Neuronal stem cell (in vitro differentiated cells): Measurements from ENCODE around the gene FBXW11.

ENCODE experiments used
- DNase-seq: peaks from one replicate; pipeline ENCODE4 v3.0.0-alpha.2; 2013; ENCODE audit warnings: low spot score
- H2AFZ ChIP-seq: one replicate; pipeline ENCODE4 v1.6.1; 2013; ENCODE audit warnings: mild to moderate bottlenecking, low read length, inconsistent platforms
- H2AK5ac ChIP-seq: 2 replicates; pipeline ENCODE4 v1.6.1; 2013; ENCODE audit warnings: low read depth, mild to moderate bottlenecking, inconsistent platforms, low read length, moderate library complexity, mixed read lengths
- H2BK120ac ChIP-seq: 2 replicates; pipeline ENCODE4 v1.6.1; 2013; ENCODE audit warnings: low read depth, mild to moderate bottlenecking, inconsistent platforms, low read length, moderate library complexity, mixed read lengths
- H2BK12ac ChIP-seq: one replicate; pipeline ENCODE4 v1.6.1; 2013; ENCODE audit warnings: low read length, inconsistent platforms
- H2BK15ac ChIP-seq: 2 replicates; pipeline ENCODE4 v1.6.1; 2013; ENCODE audit warnings: mild to moderate bottlenecking, low read length, inconsistent platforms, mixed read lengths
- H2BK5ac ChIP-seq: one replicate; pipeline ENCODE4 v1.6.1; 2013; ENCODE audit warnings: inconsistent platforms, mild to moderate bottlenecking, low read length, moderate library complexity
- H3K14ac ChIP-seq: one replicate; pipeline ENCODE4 v1.6.1; 2013; ENCODE audit warnings: low read length, inconsistent platforms
- H3K18ac ChIP-seq: 2 replicates; pipeline ENCODE4 v1.6.1; 2013; ENCODE audit warnings: low read length, inconsistent platforms
- H3K23ac ChIP-seq: 2 replicates; pipeline ENCODE4 v1.6.1; 2013; ENCODE audit warnings: low read depth, mild to moderate bottlenecking, mixed read lengths, low read length, inconsistent platforms; ENCODE audit not compliant: poor library complexity
- H3K27ac ChIP-seq: replicated peaks from 3 replicates; pipeline ENCODE4 v1.5.1; 2013; ENCODE audit warnings: low read length, inconsistent platforms
- H3K27me3 ChIP-seq, 3 experiments: 2 replicates each; pipeline ENCODE4 v1.6.1; 2013; ENCODE audit warnings: low read length in 3 of 3, mild to moderate bottlenecking in 2 of 3, inconsistent platforms in 1 of 3, low read depth in 1 of 3, mixed read lengths in 1 of 3, moderate library complexity in 1 of 3; ENCODE audit not compliant: control insufficient read depth in 3 of 3, insufficient read depth in 3 of 3
- H3K36me3 ChIP-seq, 2 donors: replicated peaks in 1 of 2; 2 replicates each; pipeline ENCODE4 v1.6.1; 2013; ENCODE audit warnings: low read length in 2 of 2; ENCODE audit not compliant: control insufficient read depth in 2 of 2, insufficient read depth in 2 of 2
- H3K4ac ChIP-seq: 2 replicates; pipeline ENCODE4 v1.6.1; 2013; ENCODE audit warnings: inconsistent platforms, mild to moderate bottlenecking, low read length, moderate library complexity
- H3K4me1 ChIP-seq, 2 donors: 1 replicate in 1 of 2; 2 replicates in 1 of 2; pipeline ENCODE4 v1.6.1; 2013; ENCODE audit warnings: low read length in 2 of 2, low read depth in 1 of 2; ENCODE audit not compliant: control insufficient read depth in 2 of 2, insufficient read depth in 1 of 2
- H3K4me2 ChIP-seq: one replicate; pipeline ENCODE4 v1.6.1; 2013; ENCODE audit warnings: mild to moderate bottlenecking, low read length, inconsistent platforms; ENCODE audit not compliant: insufficient read depth, poor library complexity, severe bottlenecking
- H3K4me3 ChIP-seq, 2 donors: 2 replicates each; pipeline ENCODE4 v1.5.1; 2013; ENCODE audit warnings: low read length in 2 of 2, mild to moderate bottlenecking in 2 of 2, inconsistent platforms in 1 of 2, moderate library complexity in 1 of 2
- H3K79me1 ChIP-seq: one replicate; pipeline ENCODE4 v1.6.1; 2013; ENCODE audit warnings: low read depth, mild to moderate bottlenecking, inconsistent platforms, low read length, moderate library complexity
- H3K9ac ChIP-seq: one replicate; pipeline ENCODE4 v1.6.1; 2013; ENCODE audit warnings: mild to moderate bottlenecking, low read depth, low read length, inconsistent platforms; ENCODE audit not compliant: poor library complexity
- H3K9me3 ChIP-seq, 2 donors: replicated peaks in 1 of 2; 2 replicates each; pipeline versions ENCODE3 to v1.6.1; 2013; ENCODE audit warnings: low read length in 2 of 2, mild to moderate bottlenecking in 2 of 2, inconsistent platforms in 1 of 2, low read depth in 1 of 2, mixed read lengths in 1 of 2, moderate library complexity in 1 of 2; ENCODE audit not compliant: control insufficient read depth in 2 of 2, insufficient read depth in 1 of 2
- H4K8ac ChIP-seq: one replicate; pipeline ENCODE4 v1.6.1; 2013; ENCODE audit warnings: low read depth, mild to moderate bottlenecking, inconsistent platforms, low read length, moderate library complexity
- H4K91ac ChIP-seq: one replicate; pipeline ENCODE4 v1.6.1; 2013; ENCODE audit warnings: low read length, low read depth, mild to moderate bottlenecking, inconsistent platforms; ENCODE audit not compliant: poor library complexity
- WGBS, 2 donors: extraction: QIAGEN DNeasy Blood & Tissue Kit; methylation state at CpG; one replicate each; pipeline ENCODE4 v1.1.7; 2013; ENCODE audit warnings: missing lambda C conversion rate in 2 of 2, mixed read lengths in 1 of 2; ENCODE audit not compliant: insufficient read length in 2 of 2, insufficient replicate concordance in 1 of 2; ENCODE audit errors: extremely low coverage in 2 of 2; 5-methylcytosine and 5-hydroxymethylcytosine counted together

Gene FBXW11

GRCh38 chr5:171898879-171899278 lies 107.6 kb downstream of the FBXW11 start:
- Histone ChIP-seq H2AFZ (no peak overlapping the region), H3K18ac (no peak overlapping the region), H3K79me1 (peaks cover 2% of the 10 kb centered on the region), H3K27ac (no peak overlapping the region), H4K91ac (no peak overlapping the region), H3K27me3 (no peaks in the 10 kb centered on the region), H3K36me3 (peaks cover 1 to 57% of the 10 kb centered on the region in 2 donors), H3K9ac (no peak overlapping the region), H3K4me2 (no peak overlapping the region), H3K14ac (no peak overlapping the region), H3K9me3 (peaks cover 0 to 2% of the 10 kb centered on the region in 2 donors), H3K4me1 (peaks cover 0 to 1% of the 10 kb centered on the region in 2 donors), H3K23ac (no peak overlapping the region), H4K8ac (no peak overlapping the region), H2BK120ac (no peak overlapping the region), H2AK5ac (no peak overlapping the region), H2BK5ac (no peak overlapping the region), H3K4ac (no peak overlapping the region), H2BK15ac (no peak overlapping the region), H2BK12ac (no peak overlapping the region), H3K4me3 (no peak overlapping the region)
- WGBS, 2 donors = no CpG with 5 or more reads among the region's 1 CpG
- DNase-seq = no peak

GRCh38 chr5:171898386-171898785 lies 108.1 kb downstream of the FBXW11 start:
- Histone ChIP-seq H2BK5ac (no peak overlapping the region), H3K9me3 (peaks cover 0 to 2% of the 10 kb centered on the region in 2 donors), H2BK12ac (no peak overlapping the region), H3K4ac (no peak overlapping the region), H2BK15ac (no peak overlapping the region), H3K27me3 (no peaks in the 10 kb centered on the region), H2AFZ (no peak overlapping the region), H3K36me3 (peaks cover 2 to 62% of the 10 kb centered on the region in 2 donors), H3K4me1 (peaks cover 0 to 1% of the 10 kb centered on the region in 2 donors), H2AK5ac (no peak overlapping the region), H3K23ac (no peak overlapping the region), H2BK120ac (no peak overlapping the region), H3K4me2 (no peak overlapping the region), H3K27ac (no peak overlapping the region), H4K8ac (no peak overlapping the region), H3K9ac (no peak overlapping the region), H3K79me1 (peaks cover 2% of the 10 kb centered on the region), H3K18ac (no peak overlapping the region), H3K14ac (no peak overlapping the region), H3K4me3 (no peak overlapping the region), H4K91ac (no peak overlapping the region)
- no peak for DNase-seq
- no CpG with 5 or more reads among the region's 4 CpGs for WGBS, 2 donors

GRCh38 chr5:171897231-171897630 lies 109.2 kb downstream of the FBXW11 start:
- Histone ChIP-seq H2BK15ac (no peak overlapping the region), H3K79me1 (peaks cover 2% of the 10 kb centered on the region), H2BK12ac (no peak overlapping the region), H3K27me3 (no peaks in the 10 kb centered on the region), H3K27ac (no peak overlapping the region), H2AK5ac (no peak overlapping the region), H4K8ac (no peak overlapping the region), H3K9ac (no peak overlapping the region), H3K4me3 (no peak overlapping the region), H3K4me1 (peaks cover 0 to 1% of the 10 kb centered on the region in 2 donors), H4K91ac (no peak overlapping the region), H2AFZ (no peak overlapping the region), H3K4me2 (no peak overlapping the region), H3K18ac (no peak overlapping the region), H3K23ac (no peak overlapping the region), H3K4ac (no peak overlapping the region), H3K14ac (no peak overlapping the region), H3K9me3 (peaks cover 0 to 2% of the 10 kb centered on the region in 2 donors), H2BK5ac (no peak overlapping the region), H3K36me3 (peaks cover 2 to 66% of the 10 kb centered on the region in 2 donors), H2BK120ac (no peak overlapping the region)
- no peak for DNase-seq
- WGBS, 2 donors = no CpG with 5 or more reads among the region's 1 CpG

GRCh38 chr5:171895081-171895480 lies 111.4 kb downstream of the FBXW11 start:
- Histone ChIP-seq H3K4me2 (no peak overlapping the region), H3K4me1 (peaks cover 0 to 1% of the 10 kb centered on the region in 2 donors), H3K36me3 (peaks cover 3 to 83% of the 10 kb centered on the region in 2 donors), H3K27me3 (no peaks in the 10 kb centered on the region), H3K14ac (no peak overlapping the region), H3K4me3 (no peak overlapping the region), H3K9me3 (peaks cover 0 to 2% of the 10 kb centered on the region in 2 donors), H4K8ac (no peak overlapping the region), H3K18ac (no peak overlapping the region), H2AK5ac (no peak overlapping the region), H2BK5ac (no peak overlapping the region), H2AFZ (no peak overlapping the region), H2BK12ac (no peak overlapping the region), H3K27ac (no peak overlapping the region), H3K4ac (no peak overlapping the region), H2BK120ac (no peak overlapping the region), H3K79me1 (no peaks in the 10 kb centered on the region), H3K9ac (no peak overlapping the region), H3K23ac (no peak overlapping the region), H2BK15ac (no peak overlapping the region), H4K91ac (no peak overlapping the region)
- no CpG with 5 or more reads among the region's 2 CpGs for WGBS, 2 donors
- no peak for DNase-seq
